Measurements from ENCODE around the gene BPIFB2.
"Not testable (repeated sequence)": the region's sequence is repeated elsewhere in the genome, so short reads cannot be mapped to it uniquely, and the experiment has no call there.

The BPIFB2 gene

DNA sequence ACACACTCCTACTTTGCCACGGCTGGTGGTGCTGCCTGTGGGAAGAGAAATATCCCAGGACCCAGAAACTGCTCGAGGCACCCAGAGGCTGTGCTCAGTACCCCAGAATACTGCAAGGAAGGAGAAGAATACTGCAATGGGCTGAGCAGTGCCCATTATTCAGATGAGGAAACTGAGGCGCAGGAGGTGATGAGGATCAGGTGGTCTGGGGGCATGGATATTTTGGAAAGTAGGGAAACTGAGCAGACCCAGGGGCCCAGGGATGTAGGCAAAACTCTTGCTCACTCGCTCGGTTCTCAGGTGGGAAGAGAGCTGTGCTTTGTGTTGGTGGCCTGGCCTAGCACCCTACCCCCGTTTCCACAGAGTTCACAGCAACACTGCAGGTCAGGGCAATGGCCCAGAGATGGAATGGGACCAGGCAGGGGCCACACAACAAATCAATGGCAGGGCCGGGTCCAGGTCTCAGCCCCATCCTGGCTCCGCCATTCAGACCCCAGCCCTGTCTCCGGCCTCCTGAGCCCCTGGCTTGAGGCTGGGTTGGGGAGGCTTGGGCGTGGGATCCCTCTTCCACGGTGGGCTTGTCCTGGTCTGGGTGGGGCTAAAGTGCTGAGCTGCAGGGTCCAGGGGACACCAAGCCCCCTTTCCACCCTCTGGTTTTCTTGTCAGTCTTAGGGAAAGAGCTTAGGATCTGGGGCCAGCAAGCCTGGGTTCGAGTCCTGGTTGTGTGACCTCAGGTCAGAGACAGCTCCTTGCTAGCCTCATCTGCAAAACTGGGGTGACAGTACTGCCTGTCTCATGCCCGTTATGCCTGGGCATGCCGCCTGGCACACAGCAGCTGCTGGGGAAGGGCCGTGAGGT, 37.2 kb upstream of the BPIFB2 start:
- DNase-seq (ENCODE audit: low read depth in 2 of 2) = no peak

DNA sequence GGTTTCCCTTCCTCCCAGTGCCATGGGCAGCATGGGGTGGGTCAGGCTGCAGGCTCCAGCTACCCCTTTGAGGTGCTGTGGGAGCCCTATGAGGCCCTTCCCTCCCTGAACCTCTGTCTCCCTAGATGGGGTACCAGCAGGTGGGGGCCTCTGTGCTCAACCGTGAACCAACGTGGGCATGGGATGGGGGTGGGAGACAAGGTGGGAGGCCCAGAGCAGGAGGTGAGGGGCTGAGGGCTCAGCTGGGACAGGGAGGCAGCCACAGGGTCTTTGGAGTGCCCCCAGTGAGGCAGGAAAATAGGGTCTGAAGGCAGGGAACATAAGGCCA, 36.6 kb upstream of the BPIFB2 start:
- DNase-seq (ENCODE audit: low read depth in 2 of 2) = no peak

GRCh38 chr20:32971703-32972161, 35.8 kb upstream of the BPIFB2 start:
- DNase-seq (ENCODE audit: low read depth in 2 of 2) = no peak

GRCh38 chr20:32972181-32973076, 35.1 kb upstream of the BPIFB2 start:
- no peak for DNase-seq (ENCODE audit: low read depth in 2 of 2)

DNA sequence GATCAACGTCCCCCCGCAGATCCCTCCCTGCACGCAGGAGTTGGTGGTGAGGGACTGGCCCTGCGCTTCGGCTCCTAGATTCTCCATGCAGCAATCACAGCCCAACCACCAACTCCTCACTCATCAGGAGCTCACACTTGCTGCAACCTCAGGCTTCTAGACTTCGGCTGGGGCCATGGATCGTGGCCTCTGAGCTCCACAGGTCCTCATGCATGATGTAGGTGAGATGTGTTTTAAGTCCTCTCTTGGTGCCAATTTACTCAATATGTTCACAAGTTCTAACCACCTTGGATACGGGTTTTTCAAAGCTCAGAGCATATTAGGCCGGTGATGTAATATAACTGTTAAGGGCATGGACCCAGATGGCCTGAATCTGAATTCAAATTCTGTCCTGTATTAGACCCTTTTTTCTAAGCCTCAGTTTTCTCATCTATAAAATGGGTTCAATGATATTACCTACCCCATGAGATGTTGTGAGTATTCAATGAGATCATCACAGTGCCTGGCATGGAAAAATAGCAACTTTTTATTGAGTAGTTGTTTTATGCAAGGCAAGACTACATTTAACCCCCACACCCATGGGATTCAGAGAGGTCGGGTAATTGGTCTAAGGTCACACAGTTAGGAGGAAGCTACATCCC, 34.3 kb upstream of the BPIFB2 start:
- DNase-seq (ENCODE audit: low read depth in 2 of 2) = no peak

GRCh38 chr20:32974204-32975064, 33.1 kb upstream of the BPIFB2 start:
- DNase-seq (ENCODE audit: low read depth in 2 of 2) = not testable (repeated sequence)

- DNase-seq (ENCODE audit: low read depth in 2 of 2) = not testable (repeated sequence)
These were observed 32.4 kb upstream of the BPIFB2 start for GRCh38 chr20:32975121-32975520.

DNA sequence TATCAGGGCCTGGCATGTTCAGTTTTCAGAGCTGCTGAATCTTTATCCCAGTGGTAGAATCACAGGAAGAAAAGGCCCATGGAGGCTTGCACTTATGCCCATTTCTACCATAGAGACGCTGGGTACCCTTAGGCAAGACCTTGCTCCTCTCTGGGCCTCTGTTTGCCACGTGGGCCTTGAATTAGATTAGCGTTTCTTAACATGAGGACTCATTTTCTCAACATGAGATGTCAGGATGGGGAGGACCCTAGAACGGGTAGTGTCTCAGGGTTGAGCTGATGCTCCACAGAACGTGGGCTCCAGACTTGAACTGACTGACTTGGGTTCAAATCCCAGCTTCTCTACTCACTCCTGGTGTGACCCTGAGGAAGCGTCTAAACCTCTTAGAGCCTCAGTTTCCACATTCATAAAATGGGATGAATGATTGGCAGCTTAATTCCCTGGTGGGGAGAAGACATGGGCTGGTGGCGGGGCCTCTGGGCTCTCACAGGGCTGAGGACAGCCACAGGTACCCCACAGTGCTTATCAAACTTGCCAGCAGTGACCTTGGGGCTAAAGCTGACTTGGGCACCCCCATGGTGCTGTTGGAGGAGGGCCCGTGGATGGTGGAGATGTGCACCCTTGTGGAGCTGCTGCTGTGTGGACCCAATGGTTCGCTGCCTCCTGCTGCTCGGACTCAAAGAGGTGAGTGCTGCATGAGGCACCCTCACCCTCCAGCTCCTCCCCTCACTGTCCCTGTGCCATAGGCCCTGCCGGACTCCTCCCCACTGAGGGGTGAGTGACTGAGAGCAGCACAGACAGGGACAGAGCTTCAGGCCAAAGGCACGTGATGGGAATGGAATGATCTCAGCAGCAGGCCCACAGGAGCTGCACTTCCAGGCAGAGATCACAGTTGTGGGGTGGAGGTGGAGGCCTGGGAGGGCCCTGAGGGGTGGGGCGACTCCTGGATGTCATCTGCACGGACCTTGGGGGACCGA, 31.5 kb upstream of the BPIFB2 start:
- DNase-seq (ENCODE audit: low read depth in 2 of 2) = no peak

DNA sequence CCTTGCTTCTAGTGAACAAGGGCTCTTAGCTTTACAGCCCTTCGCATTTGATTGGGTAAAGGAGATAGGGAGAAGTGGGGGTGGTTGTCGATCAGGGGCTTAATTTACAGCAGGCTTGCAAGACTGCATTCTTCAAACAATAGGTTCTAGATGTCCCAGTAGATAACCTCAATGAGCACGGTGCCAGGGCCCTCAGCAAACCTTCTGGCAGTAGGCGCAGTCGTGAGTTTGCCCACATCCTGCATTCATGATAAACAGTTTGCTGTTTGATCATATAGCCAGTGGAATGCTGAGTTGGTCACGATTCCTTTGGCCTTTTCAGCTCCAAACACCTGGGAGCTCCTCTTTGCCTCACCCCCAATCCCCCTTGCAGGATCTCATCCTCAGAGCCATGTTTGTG, 30.8 kb upstream of the BPIFB2 start:
- DNase-seq (ENCODE audit: low read depth in 2 of 2) = no peak

DNA sequence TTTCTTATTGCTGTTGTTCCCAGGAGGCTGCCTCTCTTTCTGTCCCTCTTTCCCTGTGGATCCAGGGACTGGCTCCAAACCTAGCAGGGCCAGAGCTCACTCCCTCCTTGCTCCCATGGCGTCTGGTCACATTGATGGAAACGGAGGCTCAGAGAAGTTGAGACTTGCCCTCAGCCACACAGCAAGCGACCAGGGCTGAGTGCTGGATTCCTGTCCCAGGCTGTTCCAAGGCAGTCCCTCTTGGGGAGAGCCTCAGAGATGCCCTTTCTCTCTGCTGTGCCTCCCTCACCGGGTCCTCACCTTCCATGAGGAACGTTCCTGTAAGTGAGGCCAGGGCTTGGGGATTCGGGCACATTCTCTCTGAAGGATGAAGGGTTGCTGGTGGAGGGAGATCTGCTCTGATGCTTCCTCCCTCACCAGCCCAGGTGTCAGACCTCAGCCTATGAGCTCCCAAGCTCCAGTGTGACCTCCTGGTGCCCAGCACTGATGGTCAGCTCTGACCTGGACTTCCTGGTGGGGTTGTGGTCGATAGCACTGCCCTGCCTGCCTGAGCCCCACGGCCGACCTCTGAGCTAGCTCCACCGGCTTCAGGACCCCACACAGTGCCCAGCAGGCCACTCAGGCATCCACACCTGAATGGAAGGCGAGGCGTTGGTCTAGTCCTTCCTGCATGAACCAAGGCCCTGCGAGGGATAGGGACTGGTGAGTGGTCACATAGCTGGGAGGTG, 30.1 kb upstream of the BPIFB2 start:
- no peak for DNase-seq (ENCODE audit: low read depth in 2 of 2)

- DNase-seq (ENCODE audit: low read depth in 2 of 2) = no peak
These were observed 29.5 kb upstream of the BPIFB2 start for GRCh38 chr20:32978009-32978335.

DNA sequence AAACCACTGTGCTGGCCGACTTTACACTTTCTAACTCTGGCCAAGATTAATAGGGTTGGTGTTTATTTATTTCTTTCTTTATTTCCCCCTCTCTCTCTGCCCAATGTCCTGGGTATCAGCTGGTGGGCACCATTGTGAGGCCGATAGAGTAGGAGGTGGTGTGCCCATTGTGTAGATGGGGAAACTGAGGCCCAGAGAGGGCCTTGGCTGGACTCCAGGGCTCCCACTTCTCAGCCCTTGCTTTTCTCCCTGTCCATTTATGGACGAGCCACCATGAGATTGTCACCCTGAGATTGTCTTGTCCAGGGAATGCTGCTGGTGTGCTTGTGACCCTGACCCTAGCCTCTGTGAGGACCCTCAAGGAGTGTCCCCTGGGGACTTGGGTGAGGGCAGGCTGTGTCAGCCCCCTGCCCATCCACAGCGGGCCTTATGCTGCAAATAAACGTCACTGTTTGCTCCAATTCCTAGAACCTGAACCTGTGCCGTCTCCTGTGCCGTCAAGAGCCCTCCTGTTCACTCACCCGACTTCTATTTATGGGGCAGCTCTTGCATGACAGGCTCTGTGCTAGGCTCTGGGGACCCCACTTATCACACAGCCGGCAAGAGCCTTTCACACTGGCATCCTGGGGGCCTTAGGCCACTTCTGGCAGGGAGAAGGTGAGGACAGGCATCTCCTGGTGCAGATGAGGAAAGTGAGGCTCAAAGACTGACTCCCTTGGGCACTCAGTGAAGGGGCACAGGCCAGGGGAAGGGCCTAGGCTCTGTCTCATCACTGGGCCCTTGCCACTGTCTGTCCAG, 28.1 kb upstream of the BPIFB2 start:
- DNase-seq (ENCODE audit: low read depth in 2 of 2) = no peak

DNA sequence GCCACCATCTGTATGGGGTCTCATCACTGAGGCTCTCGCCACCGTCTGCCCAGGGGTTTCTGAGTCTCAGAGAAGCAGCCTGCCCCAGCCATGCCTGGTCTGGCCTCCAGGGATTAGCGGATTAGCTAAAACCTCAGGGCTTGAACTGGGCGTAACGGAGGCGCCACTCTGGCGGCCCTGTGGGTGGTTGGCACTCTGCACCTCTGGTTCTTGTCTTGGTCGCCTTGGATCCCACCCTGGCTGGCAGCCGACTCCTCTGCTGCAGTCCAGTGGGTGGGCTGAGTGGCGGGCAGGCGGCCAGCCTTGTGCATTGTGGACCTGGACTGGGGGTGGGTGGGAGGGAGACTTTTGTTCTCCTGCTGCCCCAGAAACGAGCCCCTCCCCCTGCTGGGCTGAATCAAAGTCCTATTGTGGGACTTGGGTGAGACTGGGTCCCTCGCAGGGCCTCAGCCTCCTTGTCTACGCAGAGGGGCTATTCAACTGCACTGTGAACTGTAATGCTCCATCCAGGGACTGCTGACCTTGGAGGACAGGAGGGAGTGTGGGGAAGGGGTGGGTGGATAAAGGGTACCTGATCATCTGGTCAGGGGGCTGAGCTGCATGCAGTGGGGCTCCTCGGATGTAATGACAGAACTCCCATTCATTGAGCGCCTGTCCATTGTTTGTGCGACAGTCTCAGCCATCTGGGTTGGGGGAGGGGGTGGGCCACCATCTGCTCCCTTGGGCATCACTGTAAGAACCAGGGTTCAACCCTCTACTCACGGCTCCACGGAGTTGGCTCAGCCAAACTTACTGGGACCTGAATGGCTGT, 27.2 kb upstream of the BPIFB2 start:
- DNase-seq (ENCODE audit: low read depth in 2 of 2) = no peak

DNA sequence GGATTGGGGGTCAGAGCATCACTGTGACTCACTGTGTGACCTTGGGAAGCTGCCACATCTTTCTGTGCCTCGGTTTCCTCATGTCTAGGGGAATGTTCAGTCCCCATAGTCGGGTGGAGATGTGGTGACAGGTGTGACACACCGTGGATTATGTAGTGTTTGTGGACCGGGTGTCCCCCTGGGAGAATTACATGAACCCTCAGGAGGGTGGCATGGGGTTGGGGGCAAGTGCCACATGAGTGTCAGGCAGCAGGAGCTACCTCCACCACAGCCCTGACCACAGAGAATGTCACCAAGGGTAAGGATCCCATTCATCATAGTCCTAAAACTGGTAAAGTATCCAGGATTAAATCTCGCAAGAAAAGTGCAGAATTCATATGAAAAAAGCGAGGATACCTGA, 26.5 kb upstream of the BPIFB2 start:
- no peak for DNase-seq (ENCODE audit: low read depth in 2 of 2)

GRCh38 chr20:32982617-32983458, 24.7 kb upstream of the BPIFB2 start:
- DNase-seq (ENCODE audit: low read depth in 2 of 2) = no peak

DNA sequence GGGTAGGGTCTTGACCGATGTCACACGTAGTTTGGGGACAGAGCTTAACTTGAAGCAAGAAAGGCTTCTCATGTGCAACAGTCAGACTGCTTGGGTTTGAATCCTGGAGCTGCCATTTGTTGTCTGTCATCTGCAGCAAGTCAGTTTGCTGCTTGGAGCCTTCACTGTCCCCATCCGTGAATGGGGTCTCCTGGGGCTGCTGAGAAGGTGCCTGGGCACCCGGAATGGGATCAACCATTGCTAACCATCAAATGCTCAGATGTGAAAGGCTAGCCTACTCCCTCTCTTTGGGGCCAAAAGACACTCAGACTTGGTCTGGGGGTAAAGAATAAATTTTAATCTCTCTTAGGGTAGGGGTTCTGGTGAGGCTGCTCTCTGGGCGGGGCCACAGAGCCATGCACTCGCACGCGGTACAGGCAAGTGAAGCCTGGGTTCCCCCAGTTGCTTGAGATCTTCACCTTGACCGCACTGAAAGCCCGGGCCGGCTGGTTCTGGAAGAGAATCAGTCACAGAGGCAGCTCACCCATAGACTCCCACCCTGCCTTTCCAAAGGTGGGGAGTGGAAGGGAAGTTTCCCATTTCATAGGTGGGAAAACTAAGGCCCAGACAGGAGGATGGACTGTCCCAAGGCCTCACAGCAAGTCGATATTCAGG, 23.9 kb upstream of the BPIFB2 start:
- no peak for DNase-seq (ENCODE audit: low read depth in 2 of 2)

DNA sequence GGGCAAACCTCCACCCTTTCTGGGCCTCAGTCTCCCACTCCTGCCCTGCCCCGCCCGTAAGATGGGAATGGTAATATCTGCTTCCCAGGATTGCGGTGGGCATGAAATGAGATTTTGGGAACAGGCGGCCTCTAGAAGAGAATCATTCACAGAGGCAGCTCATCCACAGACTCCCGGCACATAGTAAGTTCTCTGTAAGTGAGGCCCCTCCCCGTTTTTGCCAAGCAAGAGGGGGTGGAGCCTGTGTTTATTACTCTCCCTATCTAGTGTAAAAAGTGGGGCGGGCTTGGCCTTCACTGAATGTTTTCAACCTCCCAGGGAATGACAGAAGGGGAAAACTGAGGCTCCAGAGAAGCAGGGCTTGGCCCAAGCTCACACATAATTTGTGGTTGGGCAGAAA, 23.3 kb upstream of the BPIFB2 start:
- no peak for DNase-seq (ENCODE audit: low read depth in 2 of 2)
